Testis (tissue), 2 donors: Measurements from ENCODE around the gene KISS1R.

Source experiments
- POLR2A ChIP-seq: fragments of 450-650 bp; IDR thresholded peaks from one replicate; pipeline ENCODE4 v1.6.1; 2017; ENCODE audit warnings: antibody characterized with exemption, mild to moderate bottlenecking, moderate library complexity
- TF ChIP-seq, protein P1 (sequence below), 3 experiments: fragments of 450-650 bp in 2 of 3; fragments of 200-600 bp in 1 of 3; sonication (generic) in 1 of 3; IDR thresholded peaks; one replicate each; pipeline ENCODE4 v1.5.1; 2016 to 2019; ENCODE audit warnings: antibody characterized with exemption in 3 of 3, mild to moderate bottlenecking in 2 of 3, moderate library complexity in 1 of 3

DNA sequence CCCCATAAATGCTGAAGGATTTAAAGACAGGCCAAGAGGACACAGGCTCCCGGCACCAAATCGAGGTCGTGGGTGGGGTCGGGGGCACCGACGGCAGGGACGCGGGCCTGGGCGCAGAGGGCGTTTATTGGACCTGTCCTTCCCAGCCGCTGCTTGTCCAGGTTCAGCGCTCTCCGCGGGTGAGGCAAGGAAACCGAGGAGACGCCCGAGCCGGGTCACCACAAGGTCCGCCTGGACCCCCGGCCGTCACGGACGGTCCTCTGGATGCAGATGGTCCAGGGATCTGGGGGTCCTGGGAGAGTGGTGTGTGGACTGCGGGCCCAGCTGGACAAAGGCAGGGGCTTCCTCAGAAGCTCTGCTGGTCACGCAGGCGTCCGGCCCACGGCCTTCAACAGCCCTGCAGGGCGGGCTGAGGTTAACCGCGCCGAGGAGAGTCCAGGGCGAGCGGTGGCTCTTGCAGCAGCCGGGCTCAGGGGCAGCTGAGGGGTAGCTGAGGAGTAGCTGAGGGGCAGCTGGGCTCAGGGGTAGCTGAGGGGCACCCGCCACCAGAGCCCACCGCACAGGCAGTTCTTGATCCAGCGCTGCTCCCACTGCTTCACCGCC is 49.2 kb upstream of the KISS1R start:
- TF ChIP-seq POLR2A: no peak
- TF ChIP-seq, protein P1, sequence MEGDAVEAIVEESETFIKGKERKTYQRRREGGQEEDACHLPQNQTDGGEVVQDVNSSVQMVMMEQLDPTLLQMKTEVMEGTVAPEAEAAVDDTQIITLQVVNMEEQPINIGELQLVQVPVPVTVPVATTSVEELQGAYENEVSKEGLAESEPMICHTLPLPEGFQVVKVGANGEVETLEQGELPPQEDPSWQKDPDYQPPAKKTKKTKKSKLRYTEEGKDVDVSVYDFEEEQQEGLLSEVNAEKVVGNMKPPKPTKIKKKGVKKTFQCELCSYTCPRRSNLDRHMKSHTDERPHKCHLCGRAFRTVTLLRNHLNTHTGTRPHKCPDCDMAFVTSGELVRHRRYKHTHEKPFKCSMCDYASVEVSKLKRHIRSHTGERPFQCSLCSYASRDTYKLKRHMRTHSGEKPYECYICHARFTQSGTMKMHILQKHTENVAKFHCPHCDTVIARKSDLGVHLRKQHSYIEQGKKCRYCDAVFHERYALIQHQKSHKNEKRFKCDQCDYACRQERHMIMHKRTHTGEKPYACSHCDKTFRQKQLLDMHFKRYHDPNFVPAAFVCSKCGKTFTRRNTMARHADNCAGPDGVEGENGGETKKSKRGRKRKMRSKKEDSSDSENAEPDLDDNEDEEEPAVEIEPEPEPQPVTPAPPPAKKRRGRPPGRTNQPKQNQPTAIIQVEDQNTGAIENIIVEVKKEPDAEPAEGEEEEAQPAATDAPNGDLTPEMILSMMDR (IDR thresholded peaks at IDR 0.05): no peak
